ENCODE data around the gene UBTD1.

UBTD1 gene

DNA sequence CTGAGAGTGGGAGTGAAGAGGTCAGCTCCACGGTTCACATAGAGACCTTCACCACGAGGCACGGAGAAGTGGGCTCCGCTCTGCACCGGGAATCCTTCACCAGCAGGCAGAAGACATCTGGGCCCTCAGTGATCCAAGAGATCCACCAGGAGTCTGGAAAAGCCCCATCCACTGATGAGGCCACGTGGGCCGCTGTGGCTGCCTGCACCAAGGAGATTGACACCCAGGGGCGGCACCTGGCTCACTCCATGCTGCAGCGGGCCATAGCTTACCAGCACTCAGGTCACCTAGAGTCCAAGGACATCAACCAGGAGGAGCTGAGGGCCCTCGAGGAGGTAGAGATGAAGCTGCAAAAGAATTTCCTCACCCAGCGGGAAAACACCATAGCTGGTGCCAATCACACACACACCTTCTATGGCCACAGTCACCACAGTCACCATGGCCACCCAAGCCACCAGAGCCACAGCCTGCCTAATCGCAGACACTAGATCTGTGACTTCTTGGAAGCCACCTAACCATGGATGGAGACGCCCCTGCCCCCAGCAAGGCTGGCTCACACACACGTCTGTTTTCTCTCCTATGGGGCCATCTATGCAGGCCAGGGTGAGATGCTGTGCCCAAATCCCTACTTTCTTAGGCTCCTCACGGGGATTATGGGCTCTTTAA lies 91.5 kb downstream of the UBTD1 start:
- no peak for DNase-seq

DNA sequence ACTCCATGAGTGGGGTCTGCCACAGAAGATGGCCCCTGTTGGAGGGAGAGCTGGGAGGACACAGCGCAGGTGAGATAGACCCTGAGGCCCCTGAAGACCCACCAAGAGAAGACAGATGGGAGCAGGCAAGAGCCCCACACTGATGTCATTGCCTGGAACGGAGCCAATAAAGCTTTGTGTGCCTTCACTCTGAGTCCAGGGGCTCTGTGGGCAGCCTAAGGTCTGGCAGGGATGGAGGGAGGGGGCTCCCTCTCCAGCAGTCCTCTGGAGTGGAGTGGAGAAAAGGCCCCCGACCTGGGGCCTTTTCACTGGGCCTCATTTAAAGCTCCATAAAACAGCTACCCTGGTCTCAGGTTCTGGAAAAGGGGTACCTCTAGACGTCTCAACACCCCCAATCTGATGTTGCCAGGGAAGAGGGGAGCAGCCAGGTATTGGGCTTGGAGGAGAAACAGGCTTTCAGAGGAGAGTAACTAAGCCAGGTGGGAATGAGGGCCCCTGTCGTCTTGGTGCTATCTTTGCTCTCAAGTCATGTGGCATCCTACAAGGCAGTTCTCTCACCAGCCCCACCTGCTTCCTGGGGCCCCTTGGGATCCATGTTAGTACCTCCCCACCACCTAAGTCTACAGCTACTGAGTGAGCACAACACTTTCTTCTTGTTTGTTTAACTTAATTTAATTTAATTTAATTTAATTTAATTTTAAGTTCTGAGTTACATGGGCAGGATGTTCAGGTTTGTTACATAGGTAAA lies 92.2 kb downstream of the UBTD1 start:
- DNase-seq, result no peak

DNA sequence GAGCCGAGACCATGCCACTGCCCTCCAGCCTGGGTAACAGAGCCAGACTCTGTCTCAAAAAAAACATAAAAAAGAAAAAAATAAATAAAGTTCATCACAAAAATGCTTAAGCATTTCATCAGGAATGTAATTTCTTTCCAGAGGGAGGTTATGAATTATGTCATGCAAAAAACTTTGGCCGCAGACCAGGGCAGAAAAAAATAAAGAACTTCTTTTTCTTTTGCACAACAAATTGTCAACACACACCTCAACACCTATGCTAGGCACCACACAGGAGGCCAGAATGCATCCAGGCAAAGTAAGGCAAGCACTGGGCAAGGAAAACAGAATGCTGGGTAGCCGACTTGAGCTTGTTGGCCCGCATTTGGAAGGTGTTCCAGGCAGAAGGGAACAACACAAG lies 94.7 kb downstream of the UBTD1 start:
- DNase-seq, result no peak

DNA sequence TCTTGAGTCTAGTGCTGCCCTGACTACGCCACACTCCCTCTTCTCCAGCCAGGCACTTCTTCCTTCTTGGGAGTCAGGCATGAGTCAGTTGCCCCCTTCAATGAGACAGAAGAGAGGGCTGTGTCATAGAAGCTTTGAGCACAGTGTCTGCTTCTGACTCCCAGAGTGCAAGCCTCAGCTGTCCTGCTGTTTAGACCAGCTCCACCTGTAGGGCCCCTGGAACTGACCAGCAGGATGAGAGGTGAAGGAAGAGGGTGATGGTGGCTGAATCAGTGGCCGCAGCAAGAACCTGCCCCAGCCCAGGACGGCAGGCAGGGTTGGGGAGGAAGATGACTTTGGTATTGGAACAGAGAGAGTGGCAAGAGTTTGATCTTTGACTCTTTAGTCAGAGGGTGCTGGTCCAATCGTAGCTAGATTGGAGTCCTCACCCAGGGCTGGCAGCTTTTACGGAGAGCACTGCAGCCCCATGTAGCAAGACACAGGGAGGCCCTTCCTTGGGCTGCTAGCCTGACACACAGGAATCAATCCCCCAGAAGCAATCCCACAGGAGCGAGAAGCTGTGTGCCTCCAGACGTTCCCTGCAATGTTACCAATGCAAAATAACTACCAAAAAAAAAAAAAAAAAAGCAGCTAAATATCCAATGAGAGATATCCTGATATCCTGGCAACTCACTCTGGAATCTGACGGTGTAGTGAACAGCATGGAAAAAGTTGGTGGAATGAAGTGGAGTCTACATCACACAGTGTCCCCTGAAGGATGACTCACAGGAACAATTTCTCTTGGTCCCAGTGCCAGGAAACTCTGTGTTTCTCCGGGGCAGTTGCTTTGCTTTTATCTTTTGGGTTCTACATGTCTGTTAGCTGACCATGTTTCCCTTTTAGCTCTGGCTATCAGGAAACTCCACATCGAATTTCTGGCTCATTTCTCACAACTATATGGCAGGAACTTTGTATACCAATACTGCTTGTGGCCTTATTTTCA lies 97.7 kb downstream of the UBTD1 start:
- DNase-seq, result no peak

DNA sequence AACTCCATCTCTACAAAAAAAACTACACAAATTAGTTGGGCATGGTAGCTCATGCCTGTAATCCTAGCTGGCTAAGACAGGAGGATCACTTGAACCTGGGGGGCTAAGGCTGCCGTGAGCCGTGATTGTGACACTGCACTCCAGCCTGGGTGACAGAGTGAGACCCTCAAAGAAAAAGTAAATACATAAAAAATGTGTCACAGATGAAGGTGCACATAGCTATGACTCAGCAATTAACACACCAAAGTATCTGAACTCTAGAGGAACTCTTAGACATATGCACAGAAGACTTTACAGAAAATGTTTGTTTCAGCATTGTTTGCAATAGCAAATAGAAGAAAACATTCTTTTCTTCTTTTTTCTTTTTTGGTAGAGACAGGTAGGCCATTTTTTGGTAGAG lies 99.1 kb downstream of the UBTD1 start:
- no peak for DNase-seq

DNA sequence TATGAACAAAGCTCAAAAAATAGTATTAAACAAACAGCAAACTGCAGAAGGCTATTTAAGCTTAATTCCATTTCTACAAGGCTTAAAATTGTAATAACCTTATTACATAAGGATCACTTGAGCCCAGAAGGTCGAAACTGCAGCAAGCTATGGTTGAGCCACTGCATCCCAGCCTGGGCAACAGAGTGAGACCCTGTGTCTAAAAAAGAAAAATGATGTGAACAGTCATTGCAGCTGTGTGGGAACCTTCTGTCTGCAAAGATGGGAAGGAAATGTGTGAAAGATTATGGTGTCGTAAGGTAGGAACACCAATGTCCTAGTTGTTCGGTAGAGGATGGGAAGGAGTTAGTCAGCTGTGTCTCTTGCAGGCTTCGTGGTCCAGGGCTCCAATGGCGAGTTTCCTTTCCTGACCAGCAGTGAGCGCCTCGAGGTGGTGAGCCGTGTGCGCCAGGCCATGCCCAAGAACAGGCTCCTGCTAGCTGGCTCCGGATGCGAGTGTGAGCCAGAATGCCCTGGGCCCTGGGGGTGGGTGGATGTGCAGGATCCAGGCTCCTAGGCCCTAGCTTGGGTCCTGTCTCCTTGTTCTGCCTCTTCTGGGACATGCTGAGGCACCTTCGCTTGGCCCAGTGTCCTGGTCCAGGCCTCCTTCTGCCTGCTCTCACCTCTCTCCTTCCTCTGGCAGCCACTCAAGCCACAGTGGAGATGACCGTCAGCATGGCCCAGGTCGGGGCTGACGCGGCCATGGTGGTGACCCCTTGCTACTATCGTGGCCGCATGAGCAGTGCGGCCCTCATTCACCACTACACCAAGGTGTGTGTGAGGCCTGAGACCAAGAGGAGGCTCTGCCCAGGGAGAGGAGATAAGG lies 99.9 kb downstream of the UBTD1 start:
- no peak for DNase-seq

DNA sequence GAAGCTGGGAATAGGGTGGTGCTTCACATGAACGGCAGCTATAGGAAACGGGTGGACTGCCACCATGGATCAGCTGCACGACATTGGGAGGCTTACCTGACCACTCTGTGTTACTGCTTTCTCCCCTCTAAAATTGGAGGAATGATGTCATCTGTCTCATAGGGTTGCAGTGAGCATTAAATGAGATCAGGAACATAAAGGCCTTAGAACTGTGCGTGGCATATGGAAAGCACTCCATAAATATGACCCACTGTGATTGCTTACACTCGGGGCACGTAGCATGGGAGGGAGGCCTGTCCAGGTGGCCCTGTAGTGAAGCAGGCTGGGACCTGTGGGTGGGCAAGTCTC lies 100.5 kb downstream of the UBTD1 start:
- no peak for DNase-seq

DNA sequence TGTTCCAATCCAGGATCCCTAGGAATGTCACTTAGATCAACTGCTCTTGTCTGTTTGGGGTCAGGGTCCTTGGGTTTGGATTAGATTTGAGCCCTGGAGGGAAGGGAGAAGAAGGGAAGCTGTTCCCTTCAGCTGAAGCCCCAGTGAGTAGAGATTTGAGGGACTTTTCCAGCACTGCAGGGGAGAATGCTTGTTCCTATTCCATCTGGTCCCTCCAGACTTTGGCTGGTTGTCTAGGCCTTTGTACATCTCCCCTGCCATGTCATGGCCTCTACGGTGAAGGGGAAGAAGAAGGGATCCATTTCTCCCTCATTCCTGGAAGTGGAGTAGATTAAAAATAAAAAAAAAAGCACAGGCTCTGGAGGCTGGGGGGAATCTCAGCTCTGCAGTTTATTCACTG lies 101.9 kb downstream of the UBTD1 start:
- no peak for DNase-seq

DNA sequence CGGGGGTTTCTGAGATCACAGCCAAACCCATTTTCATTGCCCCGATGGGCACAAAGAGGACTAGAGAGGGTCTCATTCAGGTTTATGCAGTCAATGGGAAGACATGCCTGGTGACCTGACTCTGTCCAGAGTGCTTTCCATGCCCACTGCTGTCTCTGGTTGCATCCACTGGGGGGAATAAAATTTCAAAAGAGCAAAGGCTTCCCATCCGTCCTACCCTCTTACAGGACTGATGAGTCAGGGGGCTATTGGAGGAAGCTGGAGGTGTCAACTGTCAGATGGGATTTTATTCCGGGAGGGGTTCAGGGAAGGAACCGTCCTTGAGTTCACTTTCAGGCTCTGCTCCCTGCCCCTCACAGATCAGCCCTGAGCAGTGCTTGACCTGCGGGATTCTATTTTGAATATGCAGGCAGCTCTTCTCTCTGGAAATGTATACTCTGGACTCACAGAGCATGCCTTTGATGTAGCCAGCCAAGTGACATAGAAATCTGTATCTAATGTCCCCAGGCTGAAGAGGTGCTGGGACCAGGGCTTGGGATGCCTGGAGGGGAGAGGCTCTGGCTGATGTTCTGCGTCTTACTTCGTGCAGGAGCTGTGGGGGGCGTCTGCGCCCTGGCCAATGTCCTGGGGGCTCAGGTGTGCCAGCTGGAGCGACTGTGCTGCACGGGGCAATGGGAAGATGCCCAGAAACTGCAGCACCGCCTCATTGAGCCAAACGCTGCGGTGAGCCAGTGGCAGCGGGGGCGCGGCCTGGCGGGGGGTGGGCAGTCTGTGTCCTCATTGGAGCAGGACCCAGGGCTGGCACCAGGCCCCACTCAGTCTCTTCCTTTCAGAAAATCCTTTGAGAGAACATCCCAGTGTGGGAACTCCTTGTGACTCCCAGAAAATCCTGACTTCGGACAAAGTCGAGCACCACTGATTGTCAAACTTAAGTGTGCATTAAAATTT lies 102.8 kb downstream of the UBTD1 start:
- no peak for DNase-seq

DNA sequence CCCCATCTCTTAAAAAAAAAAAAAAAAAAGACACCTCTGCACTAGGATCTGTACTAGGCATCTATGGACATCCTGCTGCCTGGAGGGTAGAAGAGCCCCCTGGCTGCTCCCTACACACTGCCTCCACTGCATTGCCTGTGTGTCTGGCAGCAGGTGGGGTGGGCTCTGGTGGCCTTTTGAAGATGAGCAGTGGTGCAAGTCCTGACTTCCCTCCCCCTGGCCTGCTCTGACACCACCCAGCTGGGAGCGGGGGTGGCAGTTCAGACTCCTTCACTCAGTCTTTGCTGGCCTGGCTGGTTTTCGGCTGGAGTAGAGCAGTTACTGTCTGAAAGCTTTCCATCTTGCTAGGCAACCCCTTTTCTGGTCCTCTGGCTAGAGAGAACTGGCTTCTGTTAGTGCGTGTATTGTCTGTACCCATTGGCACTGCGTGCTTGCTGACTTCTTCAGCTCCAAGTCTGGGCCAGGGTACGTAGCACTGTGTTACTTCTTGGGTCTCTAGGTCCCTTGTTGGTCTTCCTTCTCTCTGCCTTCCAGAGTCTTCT lies 108.4 kb downstream of the UBTD1 start:
- DNase-seq, result no peak

DNA sequence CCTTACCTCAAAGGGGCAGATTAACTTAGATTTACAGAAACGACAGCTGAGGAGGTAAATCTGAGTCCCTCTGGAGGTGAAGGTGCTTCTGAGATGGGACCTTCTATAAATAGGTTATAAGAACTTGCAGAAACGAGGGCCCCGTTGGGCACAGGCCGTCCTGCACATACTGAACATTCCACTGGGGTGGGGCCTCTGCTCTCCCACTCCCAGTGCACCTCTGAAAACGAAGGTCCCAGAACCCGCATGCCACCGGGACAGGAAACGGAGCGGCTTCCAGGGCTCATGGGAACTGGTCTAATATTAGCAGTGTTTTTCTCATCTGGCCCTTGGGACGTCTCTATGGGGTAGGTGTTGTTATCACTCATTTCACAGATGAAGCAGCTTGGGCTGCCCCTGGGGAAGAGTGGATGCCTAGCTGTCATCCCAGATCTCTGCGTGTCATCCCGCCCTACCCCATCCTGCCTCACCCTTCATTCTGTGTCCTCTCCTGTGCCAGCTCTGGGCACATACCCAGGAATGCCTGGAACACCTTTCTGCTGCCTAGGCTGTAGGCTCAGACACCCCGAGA lies 110.4 kb downstream of the UBTD1 start:
- no peak for DNase-seq

DNA sequence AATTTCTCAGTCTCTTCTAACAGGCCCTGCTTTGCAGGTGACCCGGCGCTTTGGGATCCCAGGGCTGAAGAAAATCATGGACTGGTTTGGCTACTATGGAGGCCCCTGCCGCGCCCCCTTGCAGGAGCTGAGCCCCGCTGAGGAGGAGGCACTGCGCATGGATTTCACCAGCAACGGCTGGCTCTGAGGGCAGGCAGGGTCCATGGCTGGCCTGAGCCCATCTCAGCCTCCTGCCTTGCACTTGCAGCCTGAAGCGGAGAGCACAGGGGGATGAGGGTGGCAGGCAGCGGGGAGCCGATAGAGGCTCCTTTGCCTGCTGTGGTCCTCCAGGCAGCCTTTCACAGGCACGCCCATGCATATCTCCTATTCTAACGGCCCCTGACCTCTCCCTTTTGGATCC lies 112.7 kb downstream of the UBTD1 start:
- no peak for DNase-seq

DNA sequence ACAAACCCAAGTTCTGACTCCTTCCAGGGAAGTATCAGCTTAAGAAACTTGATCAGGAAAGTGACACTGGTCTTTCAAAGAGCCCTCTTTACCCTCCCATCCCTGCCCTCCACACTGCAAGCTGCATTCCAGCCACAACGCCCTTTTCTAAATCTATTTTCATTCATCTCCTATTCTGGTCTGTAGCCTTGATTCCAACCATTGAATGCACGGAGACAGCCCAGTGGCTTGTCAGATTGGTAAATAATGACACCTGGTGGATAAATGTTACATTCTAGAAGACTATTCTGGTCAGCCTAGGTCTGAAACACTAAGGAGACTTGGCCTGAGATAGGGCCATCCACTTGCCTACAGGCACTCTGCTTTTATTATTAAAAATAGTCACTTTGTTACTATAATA lies 113.7 kb downstream of the UBTD1 start:
- DNase-seq, result no peak

DNA sequence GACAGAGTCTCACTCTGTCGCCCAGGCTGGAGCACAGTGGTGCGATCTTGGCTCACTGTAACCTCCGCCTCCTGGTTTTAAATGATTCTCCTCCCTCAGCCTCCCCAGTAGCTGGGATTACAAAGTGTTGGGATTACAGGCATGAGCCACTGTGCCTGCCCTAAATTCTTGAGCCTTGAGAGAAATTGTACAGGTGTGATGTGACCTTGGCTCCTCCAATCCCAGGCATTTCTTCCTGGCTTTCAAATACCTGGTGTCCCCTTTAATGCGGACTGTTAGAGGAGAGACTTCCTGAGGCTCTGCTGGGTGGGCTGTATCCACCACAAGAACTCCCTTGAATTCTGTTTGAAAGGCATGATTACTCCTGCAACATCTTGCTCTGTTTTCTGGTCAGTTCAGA lies 119.6 kb downstream of the UBTD1 start:
- no peak for DNase-seq

DNA sequence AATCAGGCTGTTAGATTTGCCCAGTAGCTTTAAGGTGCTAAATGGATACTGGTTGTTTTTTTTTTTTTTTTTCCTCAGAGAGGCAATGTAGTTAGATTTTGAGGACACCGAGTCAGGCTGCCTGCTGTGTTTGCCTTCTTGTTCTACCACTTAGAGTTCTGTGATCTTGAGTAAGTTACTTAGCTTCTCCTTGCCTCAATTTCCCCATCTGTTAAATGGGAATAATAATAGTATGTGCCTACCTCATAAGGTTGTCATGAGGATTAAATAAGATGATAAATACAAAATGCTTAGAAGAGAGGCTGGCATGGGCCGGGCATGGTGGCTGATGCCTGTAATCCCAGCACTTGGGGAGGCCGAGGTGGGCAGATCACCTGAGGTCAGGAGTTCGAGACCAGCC lies 120.0 kb downstream of the UBTD1 start:
- no peak for DNase-seq

All from cortex of kidney (tissue), 1 donor.